Vagina (tissue), 2 donors: Measurements from ENCODE around the gene GDI1.

ENCODE experiments used
- CTCF ChIP-seq, 3 experiments: fragments of 450-650 bp in 2 of 3; fragments of 200-600 bp in 1 of 3; sonication (generic) in 1 of 3; IDR thresholded peaks; one replicate each; pipeline ENCODE4 v1.5.1; 2017 to 2019; ENCODE audit warnings: antibody characterized with exemption in 3 of 3, mild to moderate bottlenecking in 2 of 3, moderate library complexity in 2 of 3
- POLR2A ChIP-seq, 2 donors: fragments of 450-650 bp; IDR thresholded peaks; one replicate each; pipeline ENCODE4 v1.6.1; 2017; ENCODE audit warnings: antibody characterized with exemption in 2 of 2, mild to moderate bottlenecking in 2 of 2, moderate library complexity in 2 of 2
- POLR2AphosphoS5 ChIP-seq, 2 donors: sonication (generic); formaldehyde crosslinking; IDR thresholded peaks; one replicate each; pipeline ENCODE4 v1.9.0; 2017; ENCODE audit warnings: antibody characterized with exemption in 2 of 2, mild to moderate bottlenecking in 2 of 2, low read depth in 1 of 2; ENCODE audit not compliant: insufficient read depth in 1 of 2

- no peak for TF ChIP-seq CTCF (IDR thresholded peaks at IDR 0.05)
- no peak for TF ChIP-seq POLR2AphosphoS5 (IDR thresholded peaks at IDR 0.05; ENCODE audit: insufficient read depth in 1 of 2, low read depth in 1 of 2)
- no peak for TF ChIP-seq POLR2A (IDR thresholded peaks at IDR 0.05)
These were observed 11.5 kb downstream of the GDI1 start for GRCh38 chrX:154448484-154448883.
